Liver (tissue), 9 donors: ENCODE results near the gene INPP4B. TPM values are rescaled to one million over a fixed set of nuclear protein-coding genes. Genes with fewer than 3 reads are reported as not detected.

Experiments used
- DNase-seq: peaks from one replicate; pipeline ENCODE4 v3.0.0-alpha.2; 2017; ENCODE audit warnings: low spot score
- H3K27ac ChIP-seq, 2 donors: one replicate each; pipeline ENCODE4 v1.7.0; 2013; ENCODE audit warnings: inconsistent platforms in 2 of 2, low read length in 2 of 2, control low read depth in 1 of 2, low read depth in 1 of 2, mild to moderate bottlenecking in 1 of 2
- H3K27me3 ChIP-seq, 4 donors: one replicate each; pipeline versions ENCODE4 v1.6.1 to v1.7.0; 2013; ENCODE audit warnings: low read length in 3 of 4, inconsistent platforms in 1 of 4, mild to moderate bottlenecking in 1 of 4, moderate library complexity in 1 of 4; ENCODE audit not compliant: control insufficient read depth in 4 of 4, insufficient read depth in 4 of 4
- H3K36me3 ChIP-seq, 4 donors: one replicate each; pipeline versions ENCODE4 v1.6.1 to v1.7.0; 2013; ENCODE audit warnings: low read length in 3 of 4, mild to moderate bottlenecking in 3 of 4, low read depth in 1 of 4, moderate library complexity in 1 of 4; ENCODE audit not compliant: control insufficient read depth in 4 of 4, insufficient read depth in 3 of 4
- H3K4me1 ChIP-seq, 4 donors: one replicate each; pipeline versions ENCODE4 v1.6.1 to v1.7.0; 2013; ENCODE audit warnings: low read length in 3 of 4, mild to moderate bottlenecking in 3 of 4, moderate library complexity in 1 of 4; ENCODE audit not compliant: control insufficient read depth in 4 of 4, insufficient read depth in 4 of 4
- H3K4me3 ChIP-seq, 3 donors: one replicate each; pipeline versions ENCODE4 v1.6.1 to v1.7.0; 2013; ENCODE audit warnings: low read length in 3 of 3, control low read depth in 1 of 3, low read depth in 1 of 3, mild to moderate bottlenecking in 1 of 3
- H3K9ac ChIP-seq, 2 donors: one replicate each; pipeline ENCODE4 v1.7.0; 2013; ENCODE audit warnings: low read length in 2 of 2, mild to moderate bottlenecking in 2 of 2, moderate library complexity in 2 of 2, control low read depth in 1 of 2, low read depth in 1 of 2
- H3K9me3 ChIP-seq, 4 donors: one replicate each; pipeline versions ENCODE4 v1.6.1 to v1.7.0; 2013; ENCODE audit warnings: low read length in 3 of 4; ENCODE audit not compliant: control insufficient read depth in 4 of 4
- ATF3 ChIP-seq: IDR thresholded peaks from 2 replicates; pipeline ENCODE4 v1.6.1; 2016; ENCODE audit warnings: antibody characterized with exemption
- EGR1 ChIP-seq, 2 donors: IDR thresholded peaks; 2 replicates each; pipeline ENCODE4 v1.6.1; 2016 to 2018; ENCODE audit warnings: antibody characterized with exemption in 2 of 2, low read depth in 2 of 2
- FOXA2 ChIP-seq: IDR thresholded peaks from 2 replicates; pipeline ENCODE4 v1.6.1; 2016; ENCODE audit warnings: antibody characterized with exemption
- GABPA ChIP-seq, 2 donors: IDR thresholded peaks in 1 of 2; conservative IDR thresholded peaks in 1 of 2; 2 replicates each; pipeline ENCODE4 v1.6.1; 2016; ENCODE audit warnings: antibody characterized with exemption in 2 of 2, mild to moderate bottlenecking in 1 of 2, moderate library complexity in 1 of 2
- HNF4A ChIP-seq, 2 donors: conservative IDR thresholded peaks; 2 replicates each; pipeline ENCODE4 v1.6.1; 2016; ENCODE audit warnings: antibody characterized with exemption in 2 of 2, mild to moderate bottlenecking in 2 of 2
- JUND ChIP-seq, 2 donors: IDR thresholded peaks; 2 replicates each; pipeline ENCODE4 v1.6.1; 2016; ENCODE audit warnings: antibody characterized with exemption in 2 of 2
- NR2F2 ChIP-seq: IDR thresholded peaks from 2 replicates; pipeline ENCODE4 v1.6.1; 2016; ENCODE audit warnings: antibody characterized with exemption
- RAD21 ChIP-seq, 2 donors: IDR thresholded peaks; 2 replicates each; pipeline ENCODE4 v1.6.1; 2016; ENCODE audit warnings: antibody characterized with exemption in 2 of 2, mild to moderate bottlenecking in 2 of 2
- RXRA ChIP-seq, 2 donors: IDR thresholded peaks; 2 replicates each; pipeline ENCODE4 v1.6.1; 2017 to 2018; ENCODE audit warnings: antibody characterized with exemption in 2 of 2, mild to moderate bottlenecking in 1 of 2
- SP1 ChIP-seq: IDR thresholded peaks from 2 replicates; pipeline ENCODE4 v1.6.1; 2018; ENCODE audit warnings: antibody characterized with exemption, mild to moderate bottlenecking
- YY1 ChIP-seq: IDR thresholded peaks from 2 replicates; pipeline ENCODE4 v1.6.1; 2016; ENCODE audit warnings: antibody characterized with exemption, mild to moderate bottlenecking
- WGBS: extraction: QIAGEN DNeasy Blood & Tissue Kit; methylation state at CpG from one replicate; pipeline ENCODE4 v1.1.7; 2013; 5-methylcytosine and 5-hydroxymethylcytosine counted together
- polyA plus RNA-seq, 2 donors: library from polyadenylated mRNA; stranded (reverse) in 1 of 2; unstranded in 1 of 2; fragments of 200-250 nt in 1 of 2; fragments of >200 nt in 1 of 2; fragmentation: Nextera tagmentation in 1 of 2; extraction: Ambion mirVana in 1 of 2; gene quantifications; one replicate each; pipeline versions ENCODE4 v1.2.1 to v1.2.3, GENCODE V29; 2013 to 2015
- total RNA-seq, 2 donors: library from RNA; depleted of rRNA; stranded (reverse); fragments of >200 nt; gene quantifications; one replicate each; pipeline ENCODE4 v1.2.3, GENCODE V29; 2014
- TF ChIP-seq, protein P1 (sequence below): fragments of 150-350 bp; IDR thresholded peaks from 2 replicates; pipeline ENCODE4 v1.5.1; 2017; ENCODE audit warnings: improper control_type of control experiment, low read depth, low read length; ENCODE audit not compliant: missing input control
- TF ChIP-seq, protein P2 (sequence below): IDR thresholded peaks from 2 replicates; pipeline ENCODE4 v1.6.1; 2016; ENCODE audit warnings: antibody characterized with exemption
- TF ChIP-seq, protein P3 (sequence below): IDR thresholded peaks from 2 replicates; pipeline ENCODE4 v1.6.1; 2016; ENCODE audit warnings: antibody characterized with exemption, mild to moderate bottlenecking
- donor health status: healthy.
- donor health status: healthy.
- donor health status: healthy.
- donor health status: healthy.
- donor health status: healthy.

INPP4B gene
- total and polyA plus RNA-seq, 4 donors = 0.43 to 2.8 (median 1.6) TPM

DNA sequence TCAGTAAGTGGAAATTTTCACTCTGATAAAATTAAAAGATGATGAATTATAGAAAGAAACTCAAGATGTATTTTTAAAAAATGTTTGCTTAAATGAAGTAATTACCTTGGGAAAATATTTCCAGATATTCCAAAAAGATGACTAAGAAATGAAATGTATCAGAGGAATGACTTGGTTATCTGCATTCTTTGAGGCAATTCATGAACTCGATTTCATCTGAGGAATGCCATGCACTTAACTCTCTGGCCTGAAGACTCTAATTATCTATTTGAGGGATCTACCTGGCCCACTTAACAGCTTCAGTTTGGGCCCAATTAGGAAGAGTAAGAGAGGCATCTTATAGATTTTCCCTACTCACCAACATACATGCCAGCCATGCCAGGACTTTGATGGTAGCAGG is 182.3 kb downstream of the INPP4B start:
- Histone ChIP-seq H3K27ac (no peak overlapping the region), H3K9ac (no peak overlapping the region), H3K4me1 (no peaks in the 10 kb centered on the region), H3K9me3 (peaks cover 0 to 21% (median 2%) of the 10 kb centered on the region in 4 donors), H3K4me3 (no peak overlapping the region), H3K27me3 (no peaks in the 10 kb centered on the region), H3K36me3 (no peaks in the 10 kb centered on the region)
- whole genome bisulfite sequencing = 68% methylated on average over 1 of the region's 1 CpG
- TF ChIP-seq EGR1 (IDR thresholded peaks at IDR 0.05; ENCODE audit: low read depth in 2 of 2) (no peak), NR2F2 (no peak), ATF3 (no peak), HNF4A (conservative IDR thresholded peaks at IDR 0.05) (no peak), RXRA (IDR thresholded peaks at IDR 0.05) (no peak), GABPA (IDR thresholded peaks at IDR 0.05 in 1 of 2, conservative IDR thresholded peaks at IDR 0.05 in 1 of 2) (no peak), JUND (IDR thresholded peaks at IDR 0.05) (no peak)
- TF ChIP-seq, protein P1, sequence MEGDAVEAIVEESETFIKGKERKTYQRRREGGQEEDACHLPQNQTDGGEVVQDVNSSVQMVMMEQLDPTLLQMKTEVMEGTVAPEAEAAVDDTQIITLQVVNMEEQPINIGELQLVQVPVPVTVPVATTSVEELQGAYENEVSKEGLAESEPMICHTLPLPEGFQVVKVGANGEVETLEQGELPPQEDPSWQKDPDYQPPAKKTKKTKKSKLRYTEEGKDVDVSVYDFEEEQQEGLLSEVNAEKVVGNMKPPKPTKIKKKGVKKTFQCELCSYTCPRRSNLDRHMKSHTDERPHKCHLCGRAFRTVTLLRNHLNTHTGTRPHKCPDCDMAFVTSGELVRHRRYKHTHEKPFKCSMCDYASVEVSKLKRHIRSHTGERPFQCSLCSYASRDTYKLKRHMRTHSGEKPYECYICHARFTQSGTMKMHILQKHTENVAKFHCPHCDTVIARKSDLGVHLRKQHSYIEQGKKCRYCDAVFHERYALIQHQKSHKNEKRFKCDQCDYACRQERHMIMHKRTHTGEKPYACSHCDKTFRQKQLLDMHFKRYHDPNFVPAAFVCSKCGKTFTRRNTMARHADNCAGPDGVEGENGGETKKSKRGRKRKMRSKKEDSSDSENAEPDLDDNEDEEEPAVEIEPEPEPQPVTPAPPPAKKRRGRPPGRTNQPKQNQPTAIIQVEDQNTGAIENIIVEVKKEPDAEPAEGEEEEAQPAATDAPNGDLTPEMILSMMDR = no peak
- TF ChIP-seq, protein P2, sequence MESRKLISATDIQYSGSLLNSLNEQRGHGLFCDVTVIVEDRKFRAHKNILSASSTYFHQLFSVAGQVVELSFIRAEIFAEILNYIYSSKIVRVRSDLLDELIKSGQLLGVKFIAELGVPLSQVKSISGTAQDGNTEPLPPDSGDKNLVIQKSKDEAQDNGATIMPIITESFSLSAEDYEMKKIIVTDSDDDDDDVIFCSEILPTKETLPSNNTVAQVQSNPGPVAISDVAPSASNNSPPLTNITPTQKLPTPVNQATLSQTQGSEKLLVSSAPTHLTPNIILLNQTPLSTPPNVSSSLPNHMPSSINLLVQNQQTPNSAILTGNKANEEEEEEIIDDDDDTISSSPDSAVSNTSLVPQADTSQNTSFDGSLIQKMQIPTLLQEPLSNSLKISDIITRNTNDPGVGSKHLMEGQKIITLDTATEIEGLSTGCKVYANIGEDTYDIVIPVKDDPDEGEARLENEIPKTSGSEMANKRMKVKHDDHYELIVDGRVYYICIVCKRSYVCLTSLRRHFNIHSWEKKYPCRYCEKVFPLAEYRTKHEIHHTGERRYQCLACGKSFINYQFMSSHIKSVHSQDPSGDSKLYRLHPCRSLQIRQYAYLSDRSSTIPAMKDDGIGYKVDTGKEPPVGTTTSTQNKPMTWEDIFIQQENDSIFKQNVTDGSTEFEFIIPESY = no peak
- TF ChIP-seq, protein P3, sequence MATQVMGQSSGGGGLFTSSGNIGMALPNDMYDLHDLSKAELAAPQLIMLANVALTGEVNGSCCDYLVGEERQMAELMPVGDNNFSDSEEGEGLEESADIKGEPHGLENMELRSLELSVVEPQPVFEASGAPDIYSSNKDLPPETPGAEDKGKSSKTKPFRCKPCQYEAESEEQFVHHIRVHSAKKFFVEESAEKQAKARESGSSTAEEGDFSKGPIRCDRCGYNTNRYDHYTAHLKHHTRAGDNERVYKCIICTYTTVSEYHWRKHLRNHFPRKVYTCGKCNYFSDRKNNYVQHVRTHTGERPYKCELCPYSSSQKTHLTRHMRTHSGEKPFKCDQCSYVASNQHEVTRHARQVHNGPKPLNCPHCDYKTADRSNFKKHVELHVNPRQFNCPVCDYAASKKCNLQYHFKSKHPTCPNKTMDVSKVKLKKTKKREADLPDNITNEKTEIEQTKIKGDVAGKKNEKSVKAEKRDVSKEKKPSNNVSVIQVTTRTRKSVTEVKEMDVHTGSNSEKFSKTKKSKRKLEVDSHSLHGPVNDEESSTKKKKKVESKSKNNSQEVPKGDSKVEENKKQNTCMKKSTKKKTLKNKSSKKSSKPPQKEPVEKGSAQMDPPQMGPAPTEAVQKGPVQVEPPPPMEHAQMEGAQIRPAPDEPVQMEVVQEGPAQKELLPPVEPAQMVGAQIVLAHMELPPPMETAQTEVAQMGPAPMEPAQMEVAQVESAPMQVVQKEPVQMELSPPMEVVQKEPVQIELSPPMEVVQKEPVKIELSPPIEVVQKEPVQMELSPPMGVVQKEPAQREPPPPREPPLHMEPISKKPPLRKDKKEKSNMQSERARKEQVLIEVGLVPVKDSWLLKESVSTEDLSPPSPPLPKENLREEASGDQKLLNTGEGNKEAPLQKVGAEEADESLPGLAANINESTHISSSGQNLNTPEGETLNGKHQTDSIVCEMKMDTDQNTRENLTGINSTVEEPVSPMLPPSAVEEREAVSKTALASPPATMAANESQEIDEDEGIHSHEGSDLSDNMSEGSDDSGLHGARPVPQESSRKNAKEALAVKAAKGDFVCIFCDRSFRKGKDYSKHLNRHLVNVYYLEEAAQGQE = no peak
- DNase-seq = no peak

DNA sequence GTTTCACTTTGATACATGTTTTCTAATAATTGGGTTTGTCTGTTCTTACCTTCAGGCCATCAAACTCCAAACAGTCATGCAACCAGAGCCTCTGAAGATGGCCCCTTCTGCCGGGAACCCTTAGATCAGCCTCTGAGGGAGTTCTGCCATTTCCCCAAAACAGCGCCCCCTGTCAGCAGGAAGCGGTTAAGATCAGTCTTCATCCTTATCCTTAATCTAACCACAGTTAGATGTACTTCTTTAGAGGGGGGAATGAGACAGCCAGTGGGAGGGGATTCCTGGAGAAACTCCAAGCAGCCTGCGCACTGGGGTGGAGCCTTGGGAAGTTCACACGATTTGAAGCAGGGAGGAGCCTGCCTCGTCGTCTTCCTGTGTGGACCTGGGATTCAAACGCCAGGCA is 185.4 kb downstream of the INPP4B start:
- Histone ChIP-seq H3K36me3 (no peaks in the 10 kb centered on the region), H3K27ac (no peak overlapping the region), H3K4me3 (no peak overlapping the region), H3K4me1 (no peaks in the 10 kb centered on the region), H3K9me3 (peaks cover 10 to 37% (median 16%) of the 10 kb centered on the region in 4 donors), H3K27me3 (no peaks in the 10 kb centered on the region), H3K9ac (no peak overlapping the region)
- 67% methylated on average over 8 of the region's 8 CpGs for WGBS
- DNase-seq = no peak
- TF ChIP-seq RAD21 (IDR thresholded peaks at IDR 0.05) (peak in 1 of 2 donors; percentile 17), GABPA (IDR thresholded peaks at IDR 0.05 in 1 of 2, conservative IDR thresholded peaks at IDR 0.05 in 1 of 2) (no peak), SP1 (no peak), YY1 (no peak), NR2F2 (no peak), FOXA2 (no peak)
